Measurements from ENCODE around the gene GARRE1. TPM values are rescaled to one million over a fixed set of nuclear protein-coding genes. Genes with fewer than 3 reads are reported as not detected.

Gene GARRE1
- total RNA-seq, 1 donor: 27.3 TPM

- H3K4me3 ChIP-seq (ENCODE audit: low read length): no peak overlapping the region
- H3K4me1 ChIP-seq (ENCODE audit: insufficient read depth, low read length): peaks cover 8% of the 10 kb centered on the region
- no peaks in the 10 kb centered on the region for H3K27me3 ChIP-seq (ENCODE audit: insufficient read depth, low read length)
These were observed 34.0 kb downstream of the GARRE1 start for GRCh38 chr19:34288381-34288780.

GRCh38 chr19:34291235-34291634 lies 36.9 kb downstream of the GARRE1 start:
- H3K27me3 ChIP-seq (ENCODE audit: insufficient read depth, low read length): no peaks in the 10 kb centered on the region
- no peak overlapping the region for H3K4me3 ChIP-seq (ENCODE audit: low read length)
- H3K9me3 ChIP-seq (ENCODE audit: low read depth, low read length): no peaks in the 10 kb centered on the region
- H3K4me1 ChIP-seq (ENCODE audit: insufficient read depth, low read length): peaks cover 8% of the 10 kb centered on the region

More at GRCh38 chr19:34288381-34288780, 34.0 kb downstream of the GARRE1 start:
- H3K9me3 ChIP-seq (ENCODE audit: low read depth, low read length): no peaks in the 10 kb centered on the region

- Histone ChIP-seq H3K4me1 (ENCODE audit: insufficient read depth, low read length) (no peaks in the 10 kb centered on the region), H3K4me3 (ENCODE audit: low read length) (no peak overlapping the region), H3K27me3 (ENCODE audit: insufficient read depth, low read length) (no peaks in the 10 kb centered on the region), H3K9me3 (ENCODE audit: low read depth, low read length) (no peaks in the 10 kb centered on the region)
These were observed 40.7 kb downstream of the GARRE1 start for GRCh38 chr19:34295103-34295502.

- no peaks in the 10 kb centered on the region for H3K27me3 ChIP-seq (ENCODE audit: insufficient read depth, low read length)
- no peak overlapping the region for H3K4me3 ChIP-seq (ENCODE audit: low read length)
These were observed 44.7 kb downstream of the GARRE1 start for GRCh38 chr19:34298891-34299520.

GRCh38 chr19:34299576-34299975 lies 45.2 kb downstream of the GARRE1 start:
- Histone ChIP-seq H3K4me3 (ENCODE audit: low read length) (no peak overlapping the region), H3K9me3 (ENCODE audit: low read depth, low read length) (no peaks in the 10 kb centered on the region), H3K27me3 (ENCODE audit: insufficient read depth, low read length) (no peaks in the 10 kb centered on the region), H3K4me1 (ENCODE audit: insufficient read depth, low read length) (no peaks in the 10 kb centered on the region)

More at GRCh38 chr19:34298891-34299520, 44.7 kb downstream of the GARRE1 start:
- Histone ChIP-seq H3K4me1 (ENCODE audit: insufficient read depth, low read length) (no peaks in the 10 kb centered on the region), H3K9me3 (ENCODE audit: low read depth, low read length) (no peaks in the 10 kb centered on the region)

- Histone ChIP-seq H3K4me3 (ENCODE audit: low read length) (no peak overlapping the region), H3K27me3 (ENCODE audit: insufficient read depth, low read length) (no peaks in the 10 kb centered on the region), H3K9me3 (ENCODE audit: low read depth, low read length) (no peaks in the 10 kb centered on the region)
These were observed 46.0 kb downstream of the GARRE1 start for GRCh38 chr19:34300380-34300779.

GRCh38 chr19:34300962-34301361 lies 46.6 kb downstream of the GARRE1 start:
- no peak overlapping the region for H3K4me3 ChIP-seq (ENCODE audit: low read length)

More at GRCh38 chr19:34300380-34300779, 46.0 kb downstream of the GARRE1 start:
- no peaks in the 10 kb centered on the region for H3K4me1 ChIP-seq (ENCODE audit: insufficient read depth, low read length)

More at GRCh38 chr19:34300962-34301361, 46.6 kb downstream of the GARRE1 start:
- H3K9me3 ChIP-seq (ENCODE audit: low read depth, low read length): no peaks in the 10 kb centered on the region
- H3K4me1 ChIP-seq (ENCODE audit: insufficient read depth, low read length): no peaks in the 10 kb centered on the region
- no peaks in the 10 kb centered on the region for H3K27me3 ChIP-seq (ENCODE audit: insufficient read depth, low read length)

Other genes with a start within 250 kb of the GARRE1 start
- 191 TPM for gene LSM14A, start 82.0 kb upstream of the GARRE1 start, total RNA-seq
- gene GPI, start 110.6 kb downstream of the GARRE1 start, total RNA-seq: 81.3 TPM
- 4.6 TPM for gene PDCD2L, start 149.8 kb downstream of the GARRE1 start, total RNA-seq
- 104 TPM for gene UBA2, start 173.8 kb downstream of the GARRE1 start, total RNA-seq
- 0.31 TPM for gene WTIP, start 227.2 kb downstream of the GARRE1 start, total RNA-seq

Measured in mononuclear cell (primary cell).